Measurements from ENCODE around the gene DHRS13. TPM values are rescaled to one million over a fixed set of nuclear protein-coding genes. Genes with fewer than 3 reads are reported as not detected.

Gene DHRS13
- polyA plus RNA-seq, 2 of the 4 experiments (the other 2 are of a cell fraction), result 4.8 to 7.0 TPM

- H3K4me2 ChIP-seq, result no peak overlapping the region
- FAIRE-seq, result peak; percentile 39
- no peak overlapping the region for H3K27ac ChIP-seq
- H3K4me3 ChIP-seq, result no peak overlapping the region
- TF ChIP-seq ZNF302 (CRISPR knock-in tag; IDR thresholded peaks at IDR 0.05) (no peak), NR3C1 (IDR thresholded peaks at IDR 0.05) (no peak), ZFP36 (IDR thresholded peaks at IDR 0.05; ENCODE audit: borderline replicate concordance, partially characterized antibody) (no peak), MAFK (IDR thresholded peaks at IDR 0.05; ENCODE audit: partially characterized antibody) (no peak), MYC (IDR thresholded peaks at IDR 0.05; ENCODE audit: borderline replicate concordance, low read length) (no peak), NPAS2 (CRISPR knock-in tag; IDR thresholded peaks at IDR 0.05; ENCODE audit: borderline replicate concordance) (no peak), HEYL (CRISPR knock-in tag; IDR thresholded peaks at IDR 0.05) (no peak), HOXA7 (CRISPR knock-in tag; IDR thresholded peaks at IDR 0.05) (no peak), KDM5A (IDR thresholded peaks at IDR 0.05) (no peak), JUNB (IDR thresholded peaks at IDR 0.05) (no peak), KDM1A (IDR thresholded peaks at IDR 0.05; ENCODE audit: low read depth) (no peak), ESRRA (IDR thresholded peaks at IDR 0.05; ENCODE audit: borderline replicate concordance, low read length) (no peak), EP300 (IDR thresholded peaks at IDR 0.05) (no peak), CBX8 (IDR thresholded peaks at IDR 0.05) (no peak)
- TF ChIP-seq, protein P1, sequence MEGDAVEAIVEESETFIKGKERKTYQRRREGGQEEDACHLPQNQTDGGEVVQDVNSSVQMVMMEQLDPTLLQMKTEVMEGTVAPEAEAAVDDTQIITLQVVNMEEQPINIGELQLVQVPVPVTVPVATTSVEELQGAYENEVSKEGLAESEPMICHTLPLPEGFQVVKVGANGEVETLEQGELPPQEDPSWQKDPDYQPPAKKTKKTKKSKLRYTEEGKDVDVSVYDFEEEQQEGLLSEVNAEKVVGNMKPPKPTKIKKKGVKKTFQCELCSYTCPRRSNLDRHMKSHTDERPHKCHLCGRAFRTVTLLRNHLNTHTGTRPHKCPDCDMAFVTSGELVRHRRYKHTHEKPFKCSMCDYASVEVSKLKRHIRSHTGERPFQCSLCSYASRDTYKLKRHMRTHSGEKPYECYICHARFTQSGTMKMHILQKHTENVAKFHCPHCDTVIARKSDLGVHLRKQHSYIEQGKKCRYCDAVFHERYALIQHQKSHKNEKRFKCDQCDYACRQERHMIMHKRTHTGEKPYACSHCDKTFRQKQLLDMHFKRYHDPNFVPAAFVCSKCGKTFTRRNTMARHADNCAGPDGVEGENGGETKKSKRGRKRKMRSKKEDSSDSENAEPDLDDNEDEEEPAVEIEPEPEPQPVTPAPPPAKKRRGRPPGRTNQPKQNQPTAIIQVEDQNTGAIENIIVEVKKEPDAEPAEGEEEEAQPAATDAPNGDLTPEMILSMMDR (IDR thresholded peaks at IDR 0.05), result no peak
- H3K4me1 ChIP-seq, result peaks cover 11% of the 10 kb centered on the region; the same call in 2 of the 3 replicates
- no peaks in the 10 kb centered on the region for H3K9me3 ChIP-seq
- ATAC-seq, result no peak
- WGBS (ENCODE audit: missing lambda C conversion rate), result 81% methylated on average over 2 of the region's 2 CpGs
- ChIA-PET POLR2A (interaction anchor here (1.0 kb wide), 1 partner anchor 109 kb away, joined by 3 read pairs; no protein-coding TSS in a partner anchor), CTCF (interaction anchor here (0.6 to 3.9 kb wide), 6 partner anchors 8 to 101 kb away, joined by 3 to 21 read pairs (median 3); no protein-coding TSS in a partner anchor)
- no peak for DNase-seq (ENCODE audit: low read depth in 1 of 2, low spot score in 1 of 2)
Measured at GRCh38 chr17:28853295-28853694, 49.6 kb downstream of the DHRS13 start.

- Histone ChIP-seq H3K4me2 (no peak overlapping the region), H3K4me1 (0 out of 3 replicates have a peak, but pooled peaks cover 2% of the 10 kb centered on the region), H3K27ac (no peak overlapping the region), H3K9me3 (no peaks in the 10 kb centered on the region), H3K4me3 (no peak overlapping the region)
- DNase-seq (ENCODE audit: low read depth in 1 of 2, low spot score in 1 of 2) (peak in 1 of 2 experiments; percentile 49), FAIRE-seq (no peak), ATAC-seq (peak; percentile 71 to 72; a peak in 5 of 6 replicates)
- TF ChIP-seq FOSL2 (IDR thresholded peaks at IDR 0.05) (no peak), FOSL2 (CRISPR knock-in tag; IDR thresholded peaks at IDR 0.05) (no peak), POLR2AphosphoS2 (conservative IDR thresholded peaks at IDR 0.05; ENCODE audit: low read length) (no peak), HOXB5 (CRISPR knock-in tag; IDR thresholded peaks at IDR 0.05) (no peak), RAD21 (conservative IDR thresholded peaks at IDR 0.05 in 1 of 2, IDR thresholded peaks at IDR 0.05 in 1 of 2) (0 out of 5 replicates have a peak, but pooled peaks of 1 of the 2 experiments have one; percentile 7), USF2 (IDR thresholded peaks at IDR 0.05) (no peak)
- TF ChIP-seq, protein P2, sequence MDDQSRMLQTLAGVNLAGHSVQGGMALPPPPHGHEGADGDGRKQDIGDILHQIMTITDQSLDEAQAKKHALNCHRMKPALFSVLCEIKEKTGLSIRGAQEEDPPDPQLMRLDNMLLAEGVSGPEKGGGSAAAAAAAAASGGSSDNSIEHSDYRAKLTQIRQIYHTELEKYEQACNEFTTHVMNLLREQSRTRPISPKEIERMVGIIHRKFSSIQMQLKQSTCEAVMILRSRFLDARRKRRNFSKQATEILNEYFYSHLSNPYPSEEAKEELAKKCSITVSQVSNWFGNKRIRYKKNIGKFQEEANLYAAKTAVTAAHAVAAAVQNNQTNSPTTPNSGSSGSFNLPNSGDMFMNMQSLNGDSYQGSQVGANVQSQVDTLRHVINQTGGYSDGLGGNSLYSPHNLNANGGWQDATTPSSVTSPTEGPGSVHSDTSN (IDR thresholded peaks at IDR 0.05), result no peak
- 66% methylated on average over 5 of the region's 5 CpGs for WGBS (ENCODE audit: missing lambda C conversion rate)
- ChIA-PET CTCF (interaction anchor here (0.7 to 3.2 kb wide), 19 partner anchors 9 to 122 kb away, joined by 3 to 11 read pairs (median 4); partner anchors contain the start of genes DHRS13 and FLOT2), POLR2A (interaction anchor here (0.6 kb wide), 1 partner anchor 121 kb away, joined by 3 read pairs; no protein-coding TSS in a partner anchor)
Measured at GRCh38 chr17:28849281-28849680, 53.6 kb downstream of the DHRS13 start.

Data from A549 (cell line).